ENCODE results near the gene TMEM271. TPM values are rescaled to one million over a fixed set of nuclear protein-coding genes. Genes with fewer than 3 reads are reported as not detected.

Gene TMEM271
- total RNA-seq, 2 experiments from 2014 or later: not detected

GRCh38 chr4:581753-582361, 5.8 kb upstream of the TMEM271 start:
- H3K36me3 Mint-ChIP-seq: peaks cover 2% of the 10 kb centered on the region
- no peak overlapping the region for H3K27ac Mint-ChIP-seq
- ChIA-PET CTCF (no interaction called here), POLR2A (no interaction called here)
- peaks cover 10% of the 10 kb centered on the region for H3K4me1 Mint-ChIP-seq (ENCODE audit: low read depth)
- peaks cover 46% of the 10 kb centered on the region for H3K27me3 Mint-ChIP-seq
- intact Hi-C loops (cut with micrococcal nuclease): no loop called here
- no peak overlapping the region for H3K4me3 Mint-ChIP-seq
- DNase-seq: no peak
- peaks cover 12% of the 10 kb centered on the region for H3K9me3 Mint-ChIP-seq

GRCh38 chr4:581181-581580, 5.1 kb upstream of the TMEM271 start:
- ChIA-PET POLR2A (no interaction called here), CTCF (no interaction called here)
- H3K27ac Mint-ChIP-seq: no peak overlapping the region
- no peak for DNase-seq
- H3K9me3 Mint-ChIP-seq: peaks cover 12% of the 10 kb centered on the region
- H3K4me3 Mint-ChIP-seq: no peak overlapping the region
- peaks cover 46% of the 10 kb centered on the region for H3K27me3 Mint-ChIP-seq
- H3K36me3 Mint-ChIP-seq: peaks cover 2% of the 10 kb centered on the region
- intact Hi-C loops (cut with micrococcal nuclease): no loop called here
- peaks cover 10% of the 10 kb centered on the region for H3K4me1 Mint-ChIP-seq (ENCODE audit: low read depth)

- POLR2A ChIA-PET: no interaction called here
- H3K4me1 Mint-ChIP-seq (ENCODE audit: low read depth): peaks cover 10% of the 10 kb centered on the region
Observed at GRCh38 chr4:579543-580175, 3.6 kb upstream of the TMEM271 start.

GRCh38 chr4:578451-579443, 2.7 kb upstream of the TMEM271 start:
- Mint-ChIP-seq H3K4me1 (ENCODE audit: low read depth) (peaks cover 13% of the 10 kb centered on the region), H3K27ac (no peak overlapping the region), H3K36me3 (no peaks in the 10 kb centered on the region), H3K4me3 (no peak overlapping the region), H3K27me3 (peaks cover 46% of the 10 kb centered on the region), H3K9me3 (peaks cover 5% of the 10 kb centered on the region)
- CTCF ChIA-PET: no interaction called here
- DNase-seq: no peak
- POLR2A ChIA-PET: no interaction called here
- intact Hi-C loops (cut with micrococcal nuclease): no loop called here

More at GRCh38 chr4:579543-580175, 3.6 kb upstream of the TMEM271 start:
- Mint-ChIP-seq H3K27ac (no peak overlapping the region), H3K9me3 (peaks cover 12% of the 10 kb centered on the region), H3K27me3 (peaks cover 44% of the 10 kb centered on the region), H3K4me3 (no peak overlapping the region), H3K36me3 (peaks cover 2% of the 10 kb centered on the region)
- no peak for DNase-seq
- intact Hi-C loops (cut with micrococcal nuclease): no loop called here
- CTCF ChIA-PET: interaction anchor here (0.6 kb wide), 1 partner anchor 21 kb away, joined by 3 read pairs; no protein-coding TSS in a partner anchor

GRCh38 chr4:577499-578450, 1.7 kb upstream of the TMEM271 start:
- H3K4me3 Mint-ChIP-seq: no peak overlapping the region
- intact Hi-C loops (cut with micrococcal nuclease): no loop called here
- H3K4me1 Mint-ChIP-seq (ENCODE audit: low read depth): peaks cover 13% of the 10 kb centered on the region
- CTCF ChIA-PET: no interaction called here
- H3K27ac Mint-ChIP-seq: no peak overlapping the region
- peak; percentile 37 for DNase-seq
- H3K27me3 Mint-ChIP-seq: peaks cover 54% of the 10 kb centered on the region
- H3K9me3 Mint-ChIP-seq: peaks cover 4% of the 10 kb centered on the region
- H3K36me3 Mint-ChIP-seq: no peaks in the 10 kb centered on the region
- POLR2A ChIA-PET: no interaction called here

- CTCF ChIA-PET: no interaction called here
- Mint-ChIP-seq H3K4me3 (peak overlapping the region; percentile 38), H3K4me1 (ENCODE audit: low read depth) (peaks cover 13% of the 10 kb centered on the region), H3K27ac (no peak overlapping the region), H3K36me3 (no peaks in the 10 kb centered on the region), H3K9me3 (peaks cover 6% of the 10 kb centered on the region), H3K27me3 (peaks cover 56% of the 10 kb centered on the region)
- intact Hi-C loops (cut with micrococcal nuclease): no loop called here
- DNase-seq: no peak
- POLR2A ChIA-PET: interaction anchor here (0.6 kb wide), 1 partner anchor 205 kb away, joined by 3 read pairs; no protein-coding TSS in a partner anchor
Observed at GRCh38 chr4:576991-577498, 950 bp upstream of the TMEM271 start.

- H3K4me3 Mint-ChIP-seq: no peak overlapping the region
- no peak overlapping the region for H3K27ac Mint-ChIP-seq
- no peaks in the 10 kb centered on the region for H3K36me3 Mint-ChIP-seq
- DNase-seq: peak; percentile 18
- peaks cover 5% of the 10 kb centered on the region for H3K9me3 Mint-ChIP-seq
- intact Hi-C loops (cut with micrococcal nuclease): no loop called here
- POLR2A ChIA-PET: no interaction called here
- peaks cover 13% of the 10 kb centered on the region for H3K4me1 Mint-ChIP-seq (ENCODE audit: low read depth)
- CTCF ChIA-PET: no interaction called here
- H3K27me3 Mint-ChIP-seq: peaks cover 57% of the 10 kb centered on the region
Observed at GRCh38 chr4:575281-576141, 584 bp downstream of the TMEM271 start.

- Mint-ChIP-seq H3K36me3 (no peaks in the 10 kb centered on the region), H3K27me3 (peaks cover 56% of the 10 kb centered on the region), H3K27ac (no peak overlapping the region), H3K9me3 (peaks cover 5% of the 10 kb centered on the region), H3K4me3 (no peak overlapping the region), H3K4me1 (ENCODE audit: low read depth) (peaks cover 13% of the 10 kb centered on the region)
- CTCF ChIA-PET: no interaction called here
- intact Hi-C loops (cut with micrococcal nuclease): no loop called here
- DNase-seq: no peak
- POLR2A ChIA-PET: no interaction called here
Observed at GRCh38 chr4:574346-575161, 1.5 kb downstream of the TMEM271 start.

GRCh38 chr4:573122-573892, 2.8 kb downstream of the TMEM271 start:
- intact Hi-C loops (cut with micrococcal nuclease): no loop called here
- no peak overlapping the region for H3K27ac Mint-ChIP-seq
- H3K36me3 Mint-ChIP-seq: no peaks in the 10 kb centered on the region
- ChIA-PET CTCF (no interaction called here), POLR2A (interaction anchor here (1.0 kb wide), 1 partner anchor 140 kb away, joined by 3 read pairs; no protein-coding TSS in a partner anchor)
- H3K4me3 Mint-ChIP-seq: no peak overlapping the region
- H3K27me3 Mint-ChIP-seq: peaks cover 47% of the 10 kb centered on the region
- DNase-seq: no peak
- H3K9me3 Mint-ChIP-seq: peaks cover 5% of the 10 kb centered on the region
- peaks cover 13% of the 10 kb centered on the region for H3K4me1 Mint-ChIP-seq (ENCODE audit: low read depth)

- Mint-ChIP-seq H3K36me3 (no peaks in the 10 kb centered on the region), H3K4me3 (no peak overlapping the region), H3K27me3 (peaks cover 42% of the 10 kb centered on the region), H3K27ac (no peak overlapping the region), H3K9me3 (peaks cover 5% of the 10 kb centered on the region), H3K4me1 (ENCODE audit: low read depth) (peaks cover 8% of the 10 kb centered on the region)
- DNase-seq: no peak
- intact Hi-C loops (cut with micrococcal nuclease): no loop called here
- POLR2A ChIA-PET: no interaction called here
- CTCF ChIA-PET: no interaction called here
Observed at GRCh38 chr4:572594-572993, 3.5 kb downstream of the TMEM271 start.

All from activated CD4-positive, alpha-beta memory T cell treated with anti-CD3 and anti-CD28 coated beads for 36 hours (primary cell).